Measurements from ENCODE around the gene IPMK.

Gene IPMK

DNA sequence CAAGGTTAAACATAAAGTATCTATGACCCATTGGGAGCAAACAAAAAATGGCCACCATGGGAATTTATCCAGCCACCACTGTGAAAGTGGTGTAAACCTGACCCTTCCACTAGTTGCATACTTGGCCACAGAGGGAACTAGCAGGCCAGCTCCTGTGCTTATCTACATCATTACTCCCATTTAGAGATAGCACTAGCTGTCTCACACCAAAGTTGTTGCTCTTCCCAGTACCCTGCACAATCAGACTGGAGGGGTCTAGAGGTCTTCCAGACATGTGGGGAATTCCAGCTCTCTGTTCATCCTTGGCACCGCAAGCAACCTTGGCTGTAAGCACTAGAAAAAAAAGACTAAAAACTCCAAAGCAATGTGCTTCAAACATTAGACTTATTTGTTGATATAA is 113.9 kb downstream of the IPMK start:
- DNase-seq (ENCODE audit: low read depth): no peak

DNA sequence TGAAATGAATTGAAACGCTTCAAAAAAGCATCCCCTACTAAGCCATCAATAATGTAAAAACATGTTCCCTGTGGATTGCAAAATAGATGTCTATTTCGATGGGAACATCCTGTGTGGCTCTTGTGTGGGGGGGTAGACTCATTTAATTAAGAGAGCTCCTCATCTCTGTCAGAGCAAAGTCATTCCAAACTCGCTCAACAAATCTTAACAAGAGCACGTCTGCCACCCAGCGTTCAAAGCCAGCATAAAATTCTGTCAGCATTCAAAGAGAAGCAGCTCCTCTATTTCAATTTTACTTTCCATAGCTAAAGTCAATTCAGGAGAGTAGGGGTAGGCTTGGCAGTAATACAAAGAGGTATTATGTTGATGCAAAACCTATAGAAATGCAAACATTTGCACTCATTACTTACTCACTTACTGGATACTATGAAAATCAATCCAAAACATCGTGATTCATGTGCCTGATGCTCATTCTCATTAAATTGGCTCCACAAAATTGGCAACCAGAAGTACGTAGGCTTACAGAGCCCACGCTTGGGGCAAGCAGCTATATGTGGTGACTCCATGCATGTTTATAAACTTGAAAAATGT is 114.9 kb downstream of the IPMK start:
- peak; percentile 11 for DNase-seq (ENCODE audit: low read depth)

DNA sequence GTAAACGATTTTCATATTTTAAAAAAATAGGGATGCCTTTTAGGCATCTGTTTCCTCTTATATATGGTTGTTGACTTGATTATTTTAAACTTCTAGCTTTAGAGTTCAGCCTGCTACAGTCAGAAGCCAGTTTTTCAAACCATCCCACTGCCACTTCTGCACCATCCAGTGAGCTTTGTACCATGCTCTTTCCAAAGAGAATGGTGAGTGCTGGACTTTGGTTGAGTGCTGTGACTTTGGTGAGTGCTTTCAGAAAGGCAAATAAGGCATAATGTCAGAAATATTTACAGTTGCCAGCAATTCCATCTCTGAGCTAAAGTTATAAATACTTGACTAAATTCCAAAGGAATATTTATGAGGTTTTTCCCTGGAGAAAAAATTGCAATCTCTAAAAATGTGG is 117.4 kb downstream of the IPMK start:
- DNase-seq (ENCODE audit: low read depth): no peak

DNA sequence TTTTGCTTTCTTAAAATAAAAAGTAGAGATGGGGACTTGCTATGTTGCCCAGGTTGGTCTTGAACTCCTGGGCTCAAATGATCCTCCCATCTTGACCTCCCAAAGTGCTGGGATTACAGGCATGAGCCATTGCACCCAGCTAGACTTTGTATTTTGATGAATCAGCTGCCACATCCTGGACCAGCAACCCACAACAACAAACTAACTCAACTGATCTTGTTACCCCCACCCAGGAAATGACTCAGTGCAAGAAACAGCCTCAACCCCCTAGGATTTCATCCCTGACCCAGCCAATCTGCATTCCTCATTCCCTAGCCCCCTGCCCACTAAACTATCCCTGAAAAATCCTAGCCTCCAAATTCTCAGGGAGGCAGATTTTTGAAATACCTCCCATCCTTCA is 123.8 kb downstream of the IPMK start:
- no peak for DNase-seq (ENCODE audit: low read depth)

Measured in stimulated activated CD8-positive, alpha-beta memory T cell treated with anti-CD3 and anti-CD28 coated beads, Interleukin-4, amount 100 ng/mL, for 24 hours (primary cell).